Thoracic aorta (tissue), 2 donors: ENCODE results near the gene TSPO2. TPM values are rescaled to one million over a fixed set of nuclear protein-coding genes. Genes with fewer than 3 reads are reported as not detected.

Experiments used
- ATAC-seq: fragments of 150-250 bp; one replicate; pipeline ENCODE4 v1.8.0; 2017; ENCODE audit warnings: low read depth; ENCODE audit not compliant: insufficient number of reproducible peaks, low FRiP score
- DNase-seq: peaks from one replicate; pipeline ENCODE4 v3.0.0-alpha.2; 2020; ENCODE audit warnings: low spot score
- H3K27ac ChIP-seq, 2 donors: fragments of 200-600 bp; sonication (generic); 1 replicate in 1 of 2; 2 replicates in 1 of 2; pipeline ENCODE4 v1.5.1; 2016; ENCODE audit warnings: mild to moderate bottlenecking in 2 of 2, moderate library complexity in 2 of 2
- H3K27me3 ChIP-seq: fragments of 200-600 bp; sonication (generic); replicated peaks from 2 replicates; pipeline ENCODE4 v1.6.0; 2016; ENCODE audit warnings: mild to moderate bottlenecking; ENCODE audit not compliant: insufficient read depth
- H3K36me3 ChIP-seq: fragments of 200-600 bp; sonication (generic); one replicate; pipeline ENCODE4 v1.5.1; 2016
- H3K4me1 ChIP-seq, 2 donors: fragments of 200-600 bp; sonication (generic); 1 replicate in 1 of 2; 2 replicates in 1 of 2; pipeline versions ENCODE4 v1.5.1 to v1.6.0; 2016; ENCODE audit warnings: low read depth in 2 of 2, mild to moderate bottlenecking in 1 of 2; ENCODE audit not compliant: control insufficient read depth in 1 of 2
- H3K4me3 ChIP-seq: fragments of 200-600 bp; sonication (generic); 2 replicates; pipeline ENCODE4 v1.5.1; 2016; ENCODE audit warnings: mild to moderate bottlenecking
- H3K9me3 ChIP-seq: fragments of 200-600 bp; sonication (generic); 2 replicates; pipeline ENCODE4 v1.5.1; 2016
- total RNA-seq, 2 donors: library from RNA; depleted of rRNA; stranded (reverse); fragments of >200 nt; gene quantifications; one replicate each; pipeline versions ENCODE4 v1.1.0 to v1.2.3, GENCODE V29; 2016
- TF ChIP-seq, protein P1 (sequence below): fragments of 200-600 bp; sonication (generic); IDR thresholded peaks from one replicate; pipeline ENCODE4 v1.5.1; 2019; ENCODE audit warnings: antibody characterized with exemption

The TSPO2 gene
- total RNA-seq, 2 donors from 2014 or later, result not detected

- H3K4me3 ChIP-seq, result peak overlapping the region; percentile 69
- DNase-seq (peak; percentile 47), ATAC-seq (peak; percentile 73)
- H3K27me3 ChIP-seq, result no peaks in the 10 kb centered on the region
- no peaks in the 10 kb centered on the region for H3K36me3 ChIP-seq
- peak overlapping the region; percentile 16 to 53 for H3K27ac ChIP-seq
- TF ChIP-seq, protein P1, sequence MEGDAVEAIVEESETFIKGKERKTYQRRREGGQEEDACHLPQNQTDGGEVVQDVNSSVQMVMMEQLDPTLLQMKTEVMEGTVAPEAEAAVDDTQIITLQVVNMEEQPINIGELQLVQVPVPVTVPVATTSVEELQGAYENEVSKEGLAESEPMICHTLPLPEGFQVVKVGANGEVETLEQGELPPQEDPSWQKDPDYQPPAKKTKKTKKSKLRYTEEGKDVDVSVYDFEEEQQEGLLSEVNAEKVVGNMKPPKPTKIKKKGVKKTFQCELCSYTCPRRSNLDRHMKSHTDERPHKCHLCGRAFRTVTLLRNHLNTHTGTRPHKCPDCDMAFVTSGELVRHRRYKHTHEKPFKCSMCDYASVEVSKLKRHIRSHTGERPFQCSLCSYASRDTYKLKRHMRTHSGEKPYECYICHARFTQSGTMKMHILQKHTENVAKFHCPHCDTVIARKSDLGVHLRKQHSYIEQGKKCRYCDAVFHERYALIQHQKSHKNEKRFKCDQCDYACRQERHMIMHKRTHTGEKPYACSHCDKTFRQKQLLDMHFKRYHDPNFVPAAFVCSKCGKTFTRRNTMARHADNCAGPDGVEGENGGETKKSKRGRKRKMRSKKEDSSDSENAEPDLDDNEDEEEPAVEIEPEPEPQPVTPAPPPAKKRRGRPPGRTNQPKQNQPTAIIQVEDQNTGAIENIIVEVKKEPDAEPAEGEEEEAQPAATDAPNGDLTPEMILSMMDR, result peak; percentile 99
- no peaks in the 10 kb centered on the region for H3K9me3 ChIP-seq
- peaks cover 0 to 17% of the 10 kb centered on the region in 2 donors for H3K4me1 ChIP-seq
Observed at GRCh38 chr6:41027799-41028560, 14.3 kb upstream of the TSPO2 start.

GRCh38 chr6:41028561-41029412 is 13.5 kb upstream of the TSPO2 start:
- Histone ChIP-seq H3K36me3 (no peaks in the 10 kb centered on the region), H3K27me3 (no peaks in the 10 kb centered on the region), H3K4me3 (peak overlapping the region; percentile 69), H3K4me1 (peaks cover 0 to 17% of the 10 kb centered on the region in 2 donors), H3K27ac (peak overlapping the region; percentile 16 to 53), H3K9me3 (no peaks in the 10 kb centered on the region)
- no peak for DNase-seq
- ATAC-seq, result no peak
- TF ChIP-seq, protein P1, result no peak

- H3K27ac ChIP-seq, result no peak overlapping the region
- DNase-seq (no peak), ATAC-seq (no peak)
- TF ChIP-seq, protein P1, result no peak
- H3K4me1 ChIP-seq, result peaks cover 0 to 9% of the 10 kb centered on the region in 2 donors
- H3K27me3 ChIP-seq, result no peaks in the 10 kb centered on the region
- no peaks in the 10 kb centered on the region for H3K36me3 ChIP-seq
- H3K4me3 ChIP-seq, result no peak overlapping the region
- no peaks in the 10 kb centered on the region for H3K9me3 ChIP-seq
Observed at GRCh38 chr6:41032830-41033229, 9.4 kb upstream of the TSPO2 start.

- ATAC-seq (no peak), DNase-seq (no peak)
- H3K4me3 ChIP-seq, result no peak overlapping the region
- peaks cover 0 to 3% of the 10 kb centered on the region in 2 donors for H3K4me1 ChIP-seq
- no peak overlapping the region for H3K27ac ChIP-seq
- H3K9me3 ChIP-seq, result no peaks in the 10 kb centered on the region
- no peaks in the 10 kb centered on the region for H3K27me3 ChIP-seq
- no peaks in the 10 kb centered on the region for H3K36me3 ChIP-seq
- TF ChIP-seq, protein P1, result no peak
Observed at GRCh38 chr6:41033776-41034175, 8.5 kb upstream of the TSPO2 start.

DNA sequence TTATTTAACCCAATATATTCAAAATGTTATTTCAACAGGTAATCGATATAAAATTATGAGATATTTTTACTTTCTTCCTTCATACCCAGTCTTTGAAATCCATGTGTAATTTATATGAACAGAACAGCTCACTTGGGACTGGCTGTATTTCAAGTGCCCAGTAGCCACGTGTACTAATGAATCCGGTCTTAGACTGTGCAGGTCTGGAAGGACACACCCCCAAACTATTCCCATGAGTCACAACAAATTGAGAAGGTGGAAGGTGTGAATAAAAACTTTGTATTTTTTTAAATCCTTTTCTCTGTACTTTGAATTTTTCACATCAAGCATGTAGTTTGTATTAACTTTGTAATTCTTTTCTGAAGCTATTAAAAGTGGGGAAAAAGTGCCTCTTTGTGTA is 6.1 kb upstream of the TSPO2 start:
- no peaks in the 10 kb centered on the region for H3K4me1 ChIP-seq
- ATAC-seq, result no peak
- no peaks in the 10 kb centered on the region for H3K27me3 ChIP-seq
- no peaks in the 10 kb centered on the region for H3K9me3 ChIP-seq
- no peak for DNase-seq
- TF ChIP-seq, protein P1, result no peak
- no peak overlapping the region for H3K27ac ChIP-seq
- H3K4me3 ChIP-seq, result no peak overlapping the region
- H3K36me3 ChIP-seq, result no peaks in the 10 kb centered on the region
